ENCODE measurements around the gene SGIP1.

DNA sequence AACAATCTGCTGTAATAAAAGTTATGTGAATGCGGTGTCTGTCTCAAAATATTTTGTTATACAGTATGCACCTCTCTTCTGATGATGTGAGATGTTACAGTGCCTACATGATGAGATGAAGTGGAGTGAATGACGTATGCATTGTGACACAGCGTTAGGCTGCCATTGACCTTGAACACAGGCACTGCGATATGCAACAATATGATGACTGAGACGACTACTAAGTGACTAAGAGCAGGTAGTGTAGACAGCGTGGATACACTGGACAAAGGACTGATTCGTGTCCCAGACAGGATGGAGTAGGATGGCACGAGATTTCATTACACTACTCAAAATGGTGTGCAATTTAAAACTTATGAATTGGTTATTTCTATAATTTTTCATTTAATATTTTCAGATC is 8.4 kb downstream of the SGIP1 start:
- TF ChIP-seq EP300 (IDR thresholded peaks at IDR 0.05), result no peak
- TF ChIP-seq, protein P1, sequence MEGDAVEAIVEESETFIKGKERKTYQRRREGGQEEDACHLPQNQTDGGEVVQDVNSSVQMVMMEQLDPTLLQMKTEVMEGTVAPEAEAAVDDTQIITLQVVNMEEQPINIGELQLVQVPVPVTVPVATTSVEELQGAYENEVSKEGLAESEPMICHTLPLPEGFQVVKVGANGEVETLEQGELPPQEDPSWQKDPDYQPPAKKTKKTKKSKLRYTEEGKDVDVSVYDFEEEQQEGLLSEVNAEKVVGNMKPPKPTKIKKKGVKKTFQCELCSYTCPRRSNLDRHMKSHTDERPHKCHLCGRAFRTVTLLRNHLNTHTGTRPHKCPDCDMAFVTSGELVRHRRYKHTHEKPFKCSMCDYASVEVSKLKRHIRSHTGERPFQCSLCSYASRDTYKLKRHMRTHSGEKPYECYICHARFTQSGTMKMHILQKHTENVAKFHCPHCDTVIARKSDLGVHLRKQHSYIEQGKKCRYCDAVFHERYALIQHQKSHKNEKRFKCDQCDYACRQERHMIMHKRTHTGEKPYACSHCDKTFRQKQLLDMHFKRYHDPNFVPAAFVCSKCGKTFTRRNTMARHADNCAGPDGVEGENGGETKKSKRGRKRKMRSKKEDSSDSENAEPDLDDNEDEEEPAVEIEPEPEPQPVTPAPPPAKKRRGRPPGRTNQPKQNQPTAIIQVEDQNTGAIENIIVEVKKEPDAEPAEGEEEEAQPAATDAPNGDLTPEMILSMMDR (IDR thresholded peaks at IDR 0.05), result no peak

Data from sigmoid colon (tissue), 4 donors.